HG02798 (cell line): ENCODE measurements around the gene HUNK.
"Not testable (repeated sequence)": the region's sequence is repeated elsewhere in the genome, so short reads cannot be mapped to it uniquely, and the experiment has no call there.

Experiments
- ATAC-seq: cut with Tn5 transposase; IDR thresholded peaks from one replicate; pipeline ENCODE4 v1.9.1; 2021; ENCODE audit warnings: mild to moderate bottlenecking; ENCODE audit not compliant: unreplicated experiment, poor library complexity

The HUNK gene

GRCh38 chr21:31946231-31946630 lies 73.4 kb downstream of the HUNK start:
- no peak for ATAC-seq

- not testable (repeated sequence) for ATAC-seq
Measured at GRCh38 chr21:31946876-31947550, 74.2 kb downstream of the HUNK start.

GRCh38 chr21:31948676-31949075 lies 75.9 kb downstream of the HUNK start:
- no peak for ATAC-seq

- ATAC-seq, result no peak
Measured at GRCh38 chr21:31952828-31953227, 80.0 kb downstream of the HUNK start.

- no peak for ATAC-seq
Measured at GRCh38 chr21:31957631-31958030, 84.8 kb downstream of the HUNK start.

GRCh38 chr21:31959881-31960280 lies 87.1 kb downstream of the HUNK start:
- no peak for ATAC-seq

GRCh38 chr21:31961027-31961426 lies 88.2 kb downstream of the HUNK start:
- ATAC-seq, result no peak

- no peak for ATAC-seq
Measured at GRCh38 chr21:31961704-31962103, 88.9 kb downstream of the HUNK start.

- ATAC-seq, result no peak
Measured at GRCh38 chr21:31964692-31965091, 91.9 kb downstream of the HUNK start.

- no peak for ATAC-seq
Measured at GRCh38 chr21:31967334-31967733, 94.5 kb downstream of the HUNK start.

GRCh38 chr21:31972622-31973021 lies 99.8 kb downstream of the HUNK start:
- no peak for ATAC-seq

- no peak for ATAC-seq
Measured at GRCh38 chr21:31973402-31973944, 100.7 kb downstream of the HUNK start.

- ATAC-seq, result no peak
Measured at GRCh38 chr21:31974454-31974985, 101.7 kb downstream of the HUNK start.

- ATAC-seq, result no peak
Measured at GRCh38 chr21:31975491-31975890, 102.7 kb downstream of the HUNK start.

GRCh38 chr21:31977816-31978215 lies 105.0 kb downstream of the HUNK start:
- ATAC-seq, result no peak

GRCh38 chr21:31983120-31983519 lies 110.3 kb downstream of the HUNK start:
- no peak for ATAC-seq

- no peak for ATAC-seq
Measured at GRCh38 chr21:31983554-31983953, 110.7 kb downstream of the HUNK start.

GRCh38 chr21:31985398-31985797 lies 112.6 kb downstream of the HUNK start:
- no peak for ATAC-seq

- no peak for ATAC-seq
Measured at GRCh38 chr21:31986035-31986856, 113.4 kb downstream of the HUNK start.

GRCh38 chr21:31987696-31988095 lies 114.9 kb downstream of the HUNK start:
- ATAC-seq, result no peak
